IMR-90 (cell line): ENCODE data around the gene DMAP1. TPM values are rescaled to one million over a fixed set of nuclear protein-coding genes. Genes with fewer than 3 reads are reported as not detected.

Source experiments
- ATAC-seq: fragments of 200-7000 bp; cut with Tn5 transposase; 2 replicates; pipeline ENCODE4 v1.9.1; 2020; ENCODE audit warnings: low read depth, mild to moderate bottlenecking, moderate library complexity
- BruUV-seq: library from RNA; stranded (reverse); fragments of 400-500 nt; replicated peaks from 2 replicates; lab custom pipeline; 2021; lab: Mats Ljungman, UMichigan
- CTCF ChIA-PET: fragments of 300-600 bp; formaldehyde crosslinking; extraction: SDS; loops from one replicate; lab custom pipeline; 2021; ENCODE audit warnings: antibody characterized with exemption; lab: Yijun Ruan, JAX
- POLR2A ChIA-PET: fragments of 300-600 bp; sonication (Branson Sonifier 250); formaldehyde crosslinking; loops from one replicate; lab custom pipeline; 2022; ENCODE audit warnings: antibody characterized with exemption; ENCODE audit not compliant: unreplicated experiment; lab: Charles Lee
- DNase-seq: peaks from one replicate; pipeline ENCODE4 v3.0.0; 2013
- H2AFZ ChIP-seq: replicated peaks from 2 replicates; pipeline ENCODE3; 2013; ENCODE audit warnings: low read length, mild to moderate bottlenecking; ENCODE audit not compliant: poor library complexity
- H2AK5ac ChIP-seq: 2 replicates; pipeline ENCODE4 v1.6.1; 2013; ENCODE audit warnings: low read depth, low read length, inconsistent platforms
- H2AK9ac ChIP-seq: replicated peaks from 2 replicates; pipeline ENCODE3; 2013; ENCODE audit warnings: mild to moderate bottlenecking, low read depth, low read length, moderate library complexity; ENCODE audit not compliant: poor library complexity
- H2BK120ac ChIP-seq: 2 replicates; pipeline ENCODE4 v1.6.1; 2013; ENCODE audit warnings: low read depth, low read length, inconsistent platforms
- H2BK15ac ChIP-seq: 3 replicates; pipeline ENCODE4 v1.6.1; 2013; ENCODE audit warnings: low read depth, low read length, inconsistent platforms
- H2BK20ac ChIP-seq: 2 replicates; pipeline ENCODE4 v1.6.1; 2013; ENCODE audit warnings: low read depth, mild to moderate bottlenecking, inconsistent platforms, low read length, moderate library complexity
- H2BK5ac ChIP-seq: 2 replicates; pipeline ENCODE4 v1.6.1; 2013; ENCODE audit warnings: mild to moderate bottlenecking, low read depth, low read length, inconsistent platforms; ENCODE audit not compliant: poor library complexity, severe bottlenecking
- H3K14ac ChIP-seq: replicated peaks from 2 replicates; pipeline ENCODE4 v1.6.1; 2013; ENCODE audit warnings: low read depth, low read length, inconsistent platforms
- H3K18ac ChIP-seq: 2 replicates; pipeline ENCODE4 v1.6.1; 2013; ENCODE audit warnings: low read depth, low read length, control low read depth
- H3K23ac ChIP-seq: 2 replicates; pipeline ENCODE4 v1.6.1; 2013; ENCODE audit warnings: low read depth, low read length, inconsistent platforms
- H3K27ac ChIP-seq: 2 replicates; pipeline ENCODE4 v1.5.1; 2013; ENCODE audit warnings: mild to moderate bottlenecking, control low read depth, low read length; ENCODE audit not compliant: insufficient read depth
- H3K27me3 ChIP-seq: 2 replicates; pipeline ENCODE4 v1.6.1; 2013; ENCODE audit warnings: low read length; ENCODE audit not compliant: control insufficient read depth, insufficient read depth
- H3K36me3 ChIP-seq: 2 replicates; pipeline ENCODE4 v1.6.1; 2013; ENCODE audit warnings: low read length, mixed read lengths; ENCODE audit not compliant: control insufficient read depth, insufficient read depth
- H3K4ac ChIP-seq: 2 replicates; pipeline ENCODE4 v1.6.1; 2013; ENCODE audit warnings: low read depth, low read length, inconsistent platforms
- H3K4me1 ChIP-seq: 2 replicates; pipeline ENCODE4 v1.6.1; 2013; ENCODE audit warnings: low read length, mixed read lengths; ENCODE audit not compliant: control insufficient read depth, insufficient read depth
- H3K4me2 ChIP-seq: 2 replicates; pipeline ENCODE4 v1.6.1; 2013; ENCODE audit warnings: low read depth, mild to moderate bottlenecking, control low read depth, low read length, moderate library complexity
- H3K4me3 ChIP-seq: 2 replicates; pipeline ENCODE4 v1.5.1; 2013; ENCODE audit warnings: low read depth, mild to moderate bottlenecking, control low read depth, low read length, moderate library complexity; ENCODE audit not compliant: insufficient read depth
- H3K56ac ChIP-seq: 2 replicates; pipeline ENCODE4 v1.6.1; 2013; ENCODE audit warnings: low read length, inconsistent platforms; ENCODE audit not compliant: insufficient read depth; ENCODE audit errors: extremely low read depth
- H3K79me1 ChIP-seq, 2 experiments: 2 replicates each; pipeline ENCODE4 v1.6.1; 2013; ENCODE audit warnings: low read length in 2 of 2, inconsistent platforms in 1 of 2, low read depth in 1 of 2
- H3K9ac ChIP-seq: 2 replicates; pipeline ENCODE4 v1.6.1; 2013; ENCODE audit warnings: low read depth, low read length, control low read depth
- H3K9me1 ChIP-seq: 2 replicates; pipeline ENCODE4 v1.6.1; 2013; ENCODE audit warnings: low read length, inconsistent platforms; ENCODE audit not compliant: insufficient read depth
- H3K9me3 ChIP-seq: 2 replicates; pipeline ENCODE4 v1.6.1; 2013; ENCODE audit warnings: low read length; ENCODE audit not compliant: control insufficient read depth, insufficient read depth
- H4K20me1 ChIP-seq: 2 replicates; pipeline ENCODE4 v1.6.1; 2013; ENCODE audit warnings: low read length, inconsistent platforms; ENCODE audit not compliant: insufficient read depth
- H4K5ac ChIP-seq: 2 replicates; pipeline ENCODE4 v1.6.1; 2013; ENCODE audit warnings: mild to moderate bottlenecking, low read depth, low read length, control low read depth
- H4K8ac ChIP-seq, 2 experiments: 2 replicates each; pipeline ENCODE4 v1.6.1; 2013; ENCODE audit warnings: low read depth in 2 of 2, low read length in 2 of 2, control low read depth in 1 of 2, inconsistent platforms in 1 of 2
- H4K91ac ChIP-seq: 2 replicates; pipeline ENCODE4 v1.6.1; 2013; ENCODE audit warnings: low read depth, low read length, inconsistent platforms; ENCODE audit not compliant: insufficient read depth
- MAZ ChIP-seq: IDR thresholded peaks from 2 replicates; pipeline ENCODE4 v1.6.1; 2012; ENCODE audit warnings: low read depth, mild to moderate bottlenecking, low read length, improper control_type of control experiment, moderate library complexity, borderline replicate concordance
- RAD21 ChIP-seq: IDR thresholded peaks from 2 replicates; pipeline ENCODE4 v1.6.1; 2012; ENCODE audit warnings: low read length, improper control_type of control experiment
- WGBS, 2 experiments: methylation state at CpG; one replicate each; pipeline versions ENCODE4 v1.1.5 to v1.1.7; 2013; ENCODE audit warnings: missing lambda C conversion rate in 2 of 2; ENCODE audit not compliant: insufficient read length in 1 of 2; ENCODE audit errors: extremely low coverage in 2 of 2; 5-methylcytosine and 5-hydroxymethylcytosine counted together
- dilution Hi-C: fragments of 300-500 bp; cut with HindIII; formaldehyde crosslinking; loops from one replicate; pipeline ENCODE4 v1.14.3; 2018; ENCODE audit warnings: low sequenced_read_pairs; ENCODE audit not compliant: unreplicated experiment
- in situ Hi-C: fragments of 300-500 bp; cut with MboI; formaldehyde crosslinking; loops from 3 replicates; pipeline ENCODE4 v1.14.3; 2019; ENCODE audit warnings: low sequenced_read_pairs, inconsistent platforms, mixed read lengths
- intact Hi-C: fragments of 100-400 bp; cut with micrococcal nuclease; formaldehyde crosslinking; loops from 2 replicates; pipeline ENCODE4 v1.10.0; 2022
- polyA plus RNA-seq, 3 experiments: library from polyadenylated mRNA; depleted of rRNA; stranded (reverse); fragments of >200 nt; gene quantifications; 2 replicates each; pipeline ENCODE4 v1.2.3, GENCODE V29; 2012; ENCODE audit warnings: low replicate concordance in 1 of 3
- total RNA-seq: library from RNA; depleted of rRNA; stranded (reverse); fragments of >200 nt; gene quantifications from 2 replicates; pipeline ENCODE4 v1.2.3, GENCODE V29; 2012

DMAP1 gene
- total and polyA plus RNA-seq, 2 of the 4 experiments (the other 2 are of a cell fraction) = 22.2 to 34.3 TPM

GRCh38 chr1:44251486-44251885 lies 38.2 kb downstream of the DMAP1 start:
- Histone ChIP-seq H2BK20ac (no peak overlapping the region), H4K5ac (no peak overlapping the region), H3K14ac (no peak overlapping the region), H3K27ac (no peak overlapping the region), H3K4ac (no peak overlapping the region), H3K36me3 (peaks cover 6% of the 10 kb centered on the region), H2AFZ (no peak overlapping the region), H3K56ac (no peak overlapping the region), H3K4me2 (no peak overlapping the region), H3K9ac (no peak overlapping the region), H3K9me1 (peaks cover 3% of the 10 kb centered on the region; the same call in 1 of the 2 replicates), H2AK9ac (no peak overlapping the region), H2BK15ac (no peak overlapping the region), H3K18ac (no peak overlapping the region), H3K4me1 (no peaks in the 10 kb centered on the region), H2AK5ac (no peak overlapping the region), H4K20me1 (no peaks in the 10 kb centered on the region; the same call in none of the 2 replicates), H4K91ac (no peak overlapping the region), H3K27me3 (no peaks in the 10 kb centered on the region), H3K79me1 (no peaks in the 10 kb centered on the region; a peak in 1 of 4 replicates), H3K23ac (no peak overlapping the region), H3K4me3 (no peak overlapping the region), H4K8ac (no peak overlapping the region), H3K9me3 (no peaks in the 10 kb centered on the region), H2BK5ac (no peak overlapping the region), H2BK120ac (no peak overlapping the region)
- dilution Hi-C loops (no loop called here), in situ Hi-C loops (no loop called here), intact Hi-C loops (no loop called here)
- ChIA-PET CTCF (no interaction called here), POLR2A (no interaction called here)
- 100% methylated on average over 1 of the region's 1 CpG; no CpG with 5 or more reads in 1 of the 2 experiments for WGBS, 2 experiments
- BruUV-seq = no TSS peak
- DNase-seq (no peak), ATAC-seq (no peak)
- TF ChIP-seq RAD21 (no peak), MAZ (no peak)
